Measurements from ENCODE around the gene TBCB.

Gene TBCB

DNA sequence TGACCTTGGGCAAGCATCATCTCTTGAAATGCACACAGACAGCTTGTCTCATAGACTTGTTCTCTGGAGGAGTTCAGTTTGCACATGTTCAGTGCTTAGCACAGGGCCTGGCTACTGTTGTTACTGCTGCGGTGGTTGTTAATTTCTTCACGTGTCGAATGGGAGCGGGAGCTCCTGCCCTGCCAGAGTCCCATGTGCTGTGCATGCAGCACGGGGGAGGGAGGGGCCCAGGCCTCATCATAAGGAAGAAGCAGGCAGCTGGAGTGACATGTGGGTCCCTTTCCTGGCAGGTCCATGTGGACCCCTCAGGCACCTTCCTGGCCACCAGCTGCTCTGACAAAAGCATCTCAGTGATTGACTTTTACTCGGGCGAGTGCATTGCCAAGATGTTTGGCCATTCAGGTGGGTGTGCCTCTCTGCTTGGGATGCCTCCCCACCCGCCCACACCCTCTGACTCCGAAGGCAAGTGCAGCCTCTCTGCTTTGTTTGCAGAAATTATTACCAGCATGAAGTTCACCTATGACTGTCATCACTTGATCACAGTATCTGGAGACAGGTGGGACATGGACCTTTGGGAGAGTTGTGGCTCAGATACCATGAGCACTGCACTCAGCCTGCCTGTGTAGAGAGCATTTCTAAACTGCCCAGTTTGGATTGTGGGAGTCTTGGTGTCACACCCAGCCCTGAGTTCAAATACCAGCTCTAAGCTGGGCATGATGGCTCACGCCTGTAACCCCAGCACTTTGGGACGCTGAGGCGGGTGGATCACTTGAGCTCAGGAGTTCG is 24.2 kb upstream of the TBCB start:
- no peaks in the 10 kb centered on the region for H3F3A ChIP-seq (ENCODE audit: insufficient read depth, low read length)
- peaks cover 93% of the 10 kb centered on the region for H3K36me3 ChIP-seq (ENCODE audit: insufficient read depth, low read length)
- no peaks in the 10 kb centered on the region for H3K9me3 ChIP-seq (ENCODE audit: low read length)
- no peaks in the 10 kb centered on the region for H3K79me2 ChIP-seq (ENCODE audit: insufficient read depth, low read length)
- H3K4me1 ChIP-seq (ENCODE audit: insufficient read depth, low read length, severe bottlenecking): no peaks in the 10 kb centered on the region
- H3K9ac ChIP-seq (ENCODE audit: low read length): no peak overlapping the region
- H2AFZ ChIP-seq (ENCODE audit: low read length): no peak overlapping the region
- H3K9me2 ChIP-seq (ENCODE audit: low read depth, low read length): no peaks in the 10 kb centered on the region
- TF ChIP-seq EZH2 (IDR thresholded peaks at IDR 0.05; ENCODE audit: borderline replicate concordance, low read length): no peak
- TF ChIP-seq, protein P1, sequence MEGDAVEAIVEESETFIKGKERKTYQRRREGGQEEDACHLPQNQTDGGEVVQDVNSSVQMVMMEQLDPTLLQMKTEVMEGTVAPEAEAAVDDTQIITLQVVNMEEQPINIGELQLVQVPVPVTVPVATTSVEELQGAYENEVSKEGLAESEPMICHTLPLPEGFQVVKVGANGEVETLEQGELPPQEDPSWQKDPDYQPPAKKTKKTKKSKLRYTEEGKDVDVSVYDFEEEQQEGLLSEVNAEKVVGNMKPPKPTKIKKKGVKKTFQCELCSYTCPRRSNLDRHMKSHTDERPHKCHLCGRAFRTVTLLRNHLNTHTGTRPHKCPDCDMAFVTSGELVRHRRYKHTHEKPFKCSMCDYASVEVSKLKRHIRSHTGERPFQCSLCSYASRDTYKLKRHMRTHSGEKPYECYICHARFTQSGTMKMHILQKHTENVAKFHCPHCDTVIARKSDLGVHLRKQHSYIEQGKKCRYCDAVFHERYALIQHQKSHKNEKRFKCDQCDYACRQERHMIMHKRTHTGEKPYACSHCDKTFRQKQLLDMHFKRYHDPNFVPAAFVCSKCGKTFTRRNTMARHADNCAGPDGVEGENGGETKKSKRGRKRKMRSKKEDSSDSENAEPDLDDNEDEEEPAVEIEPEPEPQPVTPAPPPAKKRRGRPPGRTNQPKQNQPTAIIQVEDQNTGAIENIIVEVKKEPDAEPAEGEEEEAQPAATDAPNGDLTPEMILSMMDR (IDR thresholded peaks at IDR 0.05; ENCODE audit: low read length): no peak
- no peak overlapping the region for H3K4me2 ChIP-seq (ENCODE audit: low read length)
- no peaks in the 10 kb centered on the region for H4K20me1 ChIP-seq (ENCODE audit: insufficient read depth, low read length)
- no peak overlapping the region for H3K27ac ChIP-seq (ENCODE audit: low read depth, low read length, poor library complexity, severe bottlenecking)
- H3K4me3 ChIP-seq (ENCODE audit: low read depth, low read length, poor library complexity, severe bottlenecking): no peak overlapping the region
- H3K27me3 ChIP-seq (ENCODE audit: insufficient read depth, low read length): no peaks in the 10 kb centered on the region

DNA sequence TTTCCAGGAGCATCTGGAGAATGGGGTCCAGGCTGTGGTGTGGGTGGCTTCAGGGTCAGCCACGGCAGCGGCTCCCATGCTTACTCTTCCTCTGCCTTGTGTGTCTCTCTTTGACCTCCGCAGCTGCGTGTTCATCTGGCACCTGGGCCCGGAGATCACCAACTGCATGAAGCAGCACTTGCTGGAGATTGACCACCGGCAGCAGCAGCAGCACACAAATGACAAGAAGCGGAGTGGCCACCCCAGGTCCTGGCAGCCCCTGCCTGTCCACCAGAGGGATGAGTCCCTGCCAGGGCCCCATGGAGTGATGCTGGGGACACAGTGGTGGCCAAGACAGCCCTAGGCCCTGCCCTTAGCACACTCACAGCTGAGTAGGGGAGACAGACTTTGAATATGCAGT is 22.7 kb upstream of the TBCB start:
- peaks cover 91% of the 10 kb centered on the region for H3K36me3 ChIP-seq (ENCODE audit: insufficient read depth, low read length)

DNA sequence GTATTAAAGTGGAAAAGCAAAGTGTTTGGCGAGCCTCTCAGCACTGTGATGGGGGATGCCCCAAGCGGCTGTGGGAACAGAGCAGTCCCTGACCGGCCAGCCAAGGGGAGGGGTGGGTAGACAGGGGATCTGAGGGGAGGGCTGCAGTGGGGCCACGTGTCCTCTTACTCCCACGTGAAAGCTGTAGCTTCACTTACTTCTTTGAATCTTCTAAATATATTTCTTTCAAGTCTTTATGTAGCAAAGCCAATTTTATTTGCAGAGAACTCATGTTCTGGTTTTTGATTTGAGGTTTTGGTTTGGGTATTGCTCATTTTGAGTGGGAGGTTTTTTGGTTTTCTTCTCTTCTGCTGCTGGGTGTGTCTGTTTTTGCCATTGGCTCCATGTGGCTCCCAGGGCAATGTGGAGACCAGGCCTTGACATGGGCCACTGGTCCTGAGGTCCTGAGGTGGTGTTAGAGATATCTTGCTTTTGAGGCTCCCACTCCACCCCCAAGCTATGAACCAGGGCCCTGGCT is 22.1 kb upstream of the TBCB start:
- Histone ChIP-seq H3K27me3 (ENCODE audit: insufficient read depth, low read length) (no peaks in the 10 kb centered on the region), H2AFZ (ENCODE audit: low read length) (no peak overlapping the region), H3K4me2 (ENCODE audit: low read length) (no peak overlapping the region), H3K9me2 (ENCODE audit: low read depth, low read length) (no peaks in the 10 kb centered on the region), H3K9ac (ENCODE audit: low read length) (no peak overlapping the region), H3K36me3 (ENCODE audit: insufficient read depth, low read length) (peaks cover 90% of the 10 kb centered on the region), H4K20me1 (ENCODE audit: insufficient read depth, low read length) (no peaks in the 10 kb centered on the region), H3K4me1 (ENCODE audit: insufficient read depth, low read length, severe bottlenecking) (no peaks in the 10 kb centered on the region), H3K79me2 (ENCODE audit: insufficient read depth, low read length) (no peaks in the 10 kb centered on the region), H3F3A (ENCODE audit: insufficient read depth, low read length) (no peaks in the 10 kb centered on the region), H3K4me3 (ENCODE audit: low read depth, low read length, poor library complexity, severe bottlenecking) (no peak overlapping the region), H3K9me3 (ENCODE audit: low read length) (no peaks in the 10 kb centered on the region), H3K27ac (ENCODE audit: low read depth, low read length, poor library complexity, severe bottlenecking) (no peak overlapping the region)
- TF ChIP-seq, protein P1 (IDR thresholded peaks at IDR 0.05; ENCODE audit: low read length): no peak
- no peak for TF ChIP-seq EZH2 (IDR thresholded peaks at IDR 0.05; ENCODE audit: borderline replicate concordance, low read length)

More for the DNA sequence above, 22.7 kb upstream of the TBCB start:
- H3K4me2 ChIP-seq (ENCODE audit: low read length): no peak overlapping the region
- H3F3A ChIP-seq (ENCODE audit: insufficient read depth, low read length): no peaks in the 10 kb centered on the region
- TF ChIP-seq, protein P1 (IDR thresholded peaks at IDR 0.05; ENCODE audit: low read length): no peak
- no peak for TF ChIP-seq EZH2 (IDR thresholded peaks at IDR 0.05; ENCODE audit: borderline replicate concordance, low read length)
- H3K79me2 ChIP-seq (ENCODE audit: insufficient read depth, low read length): no peaks in the 10 kb centered on the region
- no peak overlapping the region for H3K9ac ChIP-seq (ENCODE audit: low read length)
- H3K27me3 ChIP-seq (ENCODE audit: insufficient read depth, low read length): no peaks in the 10 kb centered on the region
- H3K4me1 ChIP-seq (ENCODE audit: insufficient read depth, low read length, severe bottlenecking): no peaks in the 10 kb centered on the region
- H3K9me2 ChIP-seq (ENCODE audit: low read depth, low read length): no peaks in the 10 kb centered on the region
- H3K27ac ChIP-seq (ENCODE audit: low read depth, low read length, poor library complexity, severe bottlenecking): no peak overlapping the region
- H3K4me3 ChIP-seq (ENCODE audit: low read depth, low read length, poor library complexity, severe bottlenecking): no peak overlapping the region
- no peaks in the 10 kb centered on the region for H4K20me1 ChIP-seq (ENCODE audit: insufficient read depth, low read length)
- no peak overlapping the region for H2AFZ ChIP-seq (ENCODE audit: low read length)
- H3K9me3 ChIP-seq (ENCODE audit: low read length): no peaks in the 10 kb centered on the region
